Activated CD8-positive, alpha-beta memory T cell treated with anti-CD3 and anti-CD28 coated beads, Interleukin-2, amount 50 U/mL, for 1 hour (primary cell): ENCODE results near the gene OTUD7B.

Source experiments
- DNase-seq: peaks from one replicate; pipeline ENCODE4 v3.0.0-alpha.2; 2020; ENCODE audit errors: extremely low read depth

The OTUD7B gene

DNA sequence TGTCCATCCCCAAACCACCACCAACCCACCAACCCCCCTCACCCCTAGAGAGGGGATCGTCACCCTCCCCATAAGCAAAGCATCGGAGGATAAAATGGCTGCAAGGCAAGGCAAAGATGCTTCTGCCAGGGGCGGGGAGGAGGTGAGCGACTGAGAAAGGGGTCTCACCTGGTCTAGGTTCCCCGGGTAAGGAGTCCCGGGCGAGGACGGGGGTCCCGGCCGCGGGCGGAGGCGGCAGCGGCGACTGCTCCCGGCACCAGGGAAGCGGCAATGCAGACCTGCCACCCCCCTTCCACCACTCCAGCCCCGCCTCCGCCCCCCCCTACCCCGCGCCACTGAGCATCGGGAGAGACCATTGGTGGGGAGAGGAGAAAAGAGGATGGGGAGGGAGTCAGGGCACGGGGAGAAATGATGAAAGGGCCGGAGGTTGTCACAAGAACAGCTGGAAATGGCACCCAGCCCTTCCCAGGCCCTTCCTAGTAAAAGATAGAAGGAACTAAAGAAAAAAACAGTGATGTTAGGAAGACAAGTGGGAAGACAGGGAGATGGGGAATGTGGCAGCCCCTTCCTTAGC, 92.9 kb downstream of the OTUD7B start, which contains the start of gene SV2A:
Gene SV2A (minus strand): TSS at position 274 of the 574 bp plus-strand sequence. CDS start 4,004 bp downstream, outside the sequence.
- DNase-seq = no peak

DNA sequence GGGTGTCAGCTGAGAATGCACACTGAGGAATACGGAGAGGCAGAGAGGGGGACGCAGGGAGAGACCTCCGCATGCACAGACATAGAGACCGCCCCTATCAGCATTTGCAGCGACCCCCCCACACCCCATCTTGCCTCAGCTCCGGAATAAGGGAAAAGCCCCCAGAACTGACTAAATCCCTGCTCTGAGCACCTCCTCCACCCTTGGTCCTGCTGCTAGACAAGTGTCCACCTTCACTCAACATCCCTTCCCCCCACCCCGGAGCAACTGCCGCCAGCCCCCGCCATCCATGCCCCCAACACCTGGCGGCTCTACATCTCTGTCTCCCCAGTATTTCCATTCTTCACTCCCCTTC, 93.7 kb downstream of the OTUD7B start:
- no peak for DNase-seq

DNA sequence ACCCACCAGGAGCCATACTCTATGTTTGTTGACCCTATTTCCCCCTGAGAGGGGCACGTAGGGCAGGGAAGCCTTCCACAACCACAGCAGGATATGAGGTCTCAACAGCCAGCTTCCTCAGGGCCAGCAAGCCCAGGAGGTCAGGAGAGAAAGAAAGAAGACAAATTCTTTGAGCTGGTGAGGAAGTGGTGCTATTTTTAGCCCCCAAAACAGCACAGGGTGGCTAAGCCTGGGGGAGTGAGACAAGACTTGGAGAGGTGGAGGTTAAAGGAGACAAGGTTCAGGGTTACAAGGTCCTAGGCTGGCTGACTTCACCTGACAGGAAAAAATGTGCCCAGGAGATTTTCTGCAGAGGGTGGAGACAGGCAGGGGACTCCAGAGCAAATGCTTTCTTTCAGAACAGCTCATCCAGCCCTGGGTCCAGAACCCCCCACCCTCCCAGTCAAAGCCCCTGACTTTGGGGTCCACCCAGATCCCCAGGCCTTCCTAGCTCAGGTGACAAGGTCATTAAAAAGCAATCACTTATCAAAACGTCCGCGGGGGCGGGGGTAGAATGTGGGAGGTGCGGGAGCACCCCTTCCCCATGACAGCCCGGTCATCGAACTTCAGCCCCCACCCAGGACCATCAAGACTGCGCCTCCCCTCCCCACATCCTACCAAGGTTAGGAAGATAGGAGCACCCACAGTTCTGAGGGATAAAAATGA, 94.2 kb downstream of the OTUD7B start:
- DNase-seq = no peak

DNA sequence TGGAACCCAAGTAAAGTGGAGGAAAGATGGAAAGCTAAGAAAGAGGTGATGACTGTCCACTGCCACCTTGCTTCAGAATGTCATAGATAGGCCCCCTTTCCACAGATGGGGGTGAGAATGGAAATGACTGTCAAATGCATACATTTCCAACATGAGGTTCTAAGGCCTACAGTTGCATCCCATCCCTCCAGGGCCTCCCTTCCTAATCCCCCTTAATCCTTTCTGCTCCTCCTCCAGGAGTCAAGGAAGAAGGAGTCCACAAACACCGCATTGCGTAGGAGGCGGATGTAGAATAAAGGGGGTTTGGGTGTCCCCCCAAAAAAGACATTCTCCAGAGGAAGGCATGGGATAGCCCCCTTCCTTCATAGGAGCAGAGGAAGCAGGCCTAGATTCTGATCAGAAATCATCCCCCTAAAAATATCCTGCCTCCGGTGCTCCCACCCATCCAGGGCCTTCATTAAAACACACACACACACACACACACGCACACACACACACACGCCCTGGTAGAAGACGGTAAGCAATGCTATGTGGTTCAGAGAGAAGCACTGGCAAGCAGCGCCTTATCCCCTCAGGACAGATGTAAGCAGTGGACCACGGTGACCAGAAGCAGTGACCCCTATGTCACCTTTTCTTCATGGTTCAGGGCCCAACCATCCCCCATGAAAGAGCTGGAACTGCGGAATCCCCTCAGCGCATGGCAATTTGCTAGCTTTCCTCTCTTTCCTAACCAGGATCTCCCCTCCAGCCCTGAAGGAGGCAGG, 94.9 kb downstream of the OTUD7B start:
- no peak for DNase-seq

DNA sequence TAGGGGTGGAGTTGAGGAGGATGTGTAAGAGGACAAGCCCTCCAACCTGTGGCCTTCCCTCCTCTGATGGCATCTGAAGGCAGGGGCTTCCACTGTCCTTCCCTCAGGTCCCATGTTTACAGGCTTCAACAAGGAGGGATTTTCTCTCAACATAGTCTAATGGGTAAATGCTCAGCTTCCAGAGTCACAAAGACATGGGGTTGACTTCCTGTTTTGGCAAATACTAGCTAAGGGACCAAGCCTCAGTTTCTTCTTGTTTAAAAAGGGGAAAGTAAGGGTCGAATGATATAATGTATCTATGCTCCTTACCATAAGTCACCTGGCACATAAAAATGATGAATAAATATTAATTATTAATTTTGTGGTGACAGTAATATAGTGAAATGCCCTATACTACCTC, 96.0 kb downstream of the OTUD7B start:
- DNase-seq = no peak

DNA sequence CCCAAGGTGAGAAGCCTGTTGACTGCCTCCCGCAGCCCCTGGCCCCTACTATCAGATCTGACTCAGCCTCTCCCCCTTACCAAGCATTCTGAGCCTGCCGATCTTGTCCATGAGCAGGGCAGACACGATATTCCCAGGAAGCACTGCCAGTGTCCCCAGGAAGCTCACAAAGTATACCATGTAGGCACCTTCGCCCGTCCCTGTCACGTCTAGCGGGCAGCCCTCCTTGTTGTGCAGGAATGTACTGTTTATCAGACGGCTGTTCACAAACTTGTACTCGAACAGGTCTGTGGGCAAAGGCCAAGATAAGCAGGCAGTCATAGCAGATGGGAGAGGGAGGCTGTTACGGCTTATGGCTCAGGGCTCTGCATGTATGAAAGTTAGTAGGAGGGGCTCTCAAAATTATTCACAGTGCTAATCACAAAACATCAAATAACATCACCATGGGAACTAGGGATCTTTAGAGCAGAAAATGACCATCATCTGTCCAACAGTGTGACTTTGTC, 103.9 kb downstream of the OTUD7B start:
- DNase-seq = no peak

DNA sequence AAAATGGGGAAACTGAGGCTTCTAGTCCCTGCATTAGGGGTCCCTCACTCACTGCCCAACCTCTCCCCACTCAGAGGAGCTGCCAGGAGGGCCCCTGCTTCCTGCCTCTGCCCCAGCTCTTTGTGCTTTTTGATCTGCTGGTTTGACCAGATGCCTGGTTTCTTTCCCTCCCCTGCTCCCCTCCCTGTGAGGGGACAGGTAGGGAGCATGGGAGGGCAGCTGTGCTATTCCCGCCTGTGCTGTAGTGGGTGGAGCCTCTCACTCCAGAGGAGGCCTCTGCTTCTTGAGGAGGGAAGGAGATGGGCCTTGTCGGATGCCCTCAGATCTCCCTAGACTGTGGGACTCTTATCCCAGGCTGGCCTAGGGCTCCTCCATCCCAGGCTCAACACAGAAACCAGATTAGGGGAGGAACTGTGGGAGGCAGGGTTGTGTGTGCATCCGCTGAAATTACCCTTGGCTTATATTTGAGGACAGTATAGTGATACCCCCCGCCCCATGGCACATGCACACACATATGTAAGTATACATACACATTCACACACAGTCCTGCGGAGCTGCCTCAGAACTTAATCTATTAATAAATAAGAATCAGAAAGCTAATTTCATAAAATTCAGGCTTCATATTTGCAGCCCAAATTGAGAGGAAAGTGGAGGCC, 106.6 kb downstream of the OTUD7B start:
- DNase-seq = no peak

DNA sequence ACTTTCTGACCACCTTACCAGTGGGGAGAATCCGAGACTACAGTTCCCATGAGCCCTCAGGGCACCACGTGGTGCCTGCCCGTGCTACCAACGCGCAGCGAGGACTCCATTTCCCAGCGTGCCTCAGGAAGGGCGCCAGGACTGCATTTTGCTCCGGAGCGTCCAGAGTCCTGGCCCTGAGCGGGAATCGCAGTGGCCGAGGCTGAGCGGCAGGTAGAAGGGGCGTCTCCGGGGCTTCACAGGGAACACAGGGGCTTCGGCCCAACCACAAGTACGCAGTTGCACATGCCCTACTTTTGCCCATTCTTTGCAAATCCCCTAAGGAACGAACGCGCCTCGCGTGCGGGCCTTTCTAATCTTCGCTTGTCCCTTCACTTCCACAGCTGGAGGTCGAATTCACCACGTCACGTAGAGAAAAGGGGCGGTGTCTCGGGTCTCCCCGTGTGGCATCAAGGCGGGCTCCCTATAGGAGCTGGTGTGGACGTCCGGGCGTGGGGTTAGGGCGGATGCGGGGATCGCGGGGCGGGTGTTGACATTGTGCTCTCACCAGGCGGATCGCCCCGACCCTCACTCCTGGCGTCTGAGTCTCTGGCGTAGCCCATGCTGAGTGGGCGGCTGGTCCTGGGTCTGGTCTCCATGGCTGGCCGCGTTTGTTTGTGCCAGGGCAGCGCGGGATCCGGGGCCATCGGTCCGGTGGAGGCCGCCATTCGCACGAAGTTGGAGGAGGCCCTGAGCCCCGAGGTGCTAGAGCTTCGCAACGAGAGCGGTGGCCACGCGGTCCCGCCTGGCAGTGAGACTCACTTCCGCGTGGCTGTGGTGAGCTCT, 110.9 kb downstream of the OTUD7B start, which contains the start of gene BOLA1:
Gene BOLA1 (plus strand): TSS at position 109 of the 825 bp plus-strand sequence. CDS start 492 bp downstream, at position 601.
- no peak for DNase-seq

DNA sequence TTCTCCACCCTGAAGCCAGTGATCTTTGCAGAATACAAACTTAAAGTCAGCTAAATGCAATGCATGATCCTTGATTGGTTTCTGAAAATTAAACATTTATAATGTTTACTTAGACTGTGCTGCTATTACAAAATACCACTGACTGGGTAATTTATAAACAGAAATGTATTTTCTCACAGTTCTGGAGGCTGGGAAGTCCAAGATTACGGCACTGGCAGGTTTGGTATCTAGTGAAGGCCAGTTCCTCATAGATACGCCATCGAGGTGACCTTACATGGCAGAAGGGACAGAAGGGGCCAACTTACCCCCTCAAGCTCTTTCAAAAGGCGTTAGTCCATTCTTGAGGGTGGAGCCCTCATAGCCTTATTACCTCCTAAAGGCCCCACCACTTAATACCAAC, 114.0 kb downstream of the OTUD7B start:
- DNase-seq = no peak

DNA sequence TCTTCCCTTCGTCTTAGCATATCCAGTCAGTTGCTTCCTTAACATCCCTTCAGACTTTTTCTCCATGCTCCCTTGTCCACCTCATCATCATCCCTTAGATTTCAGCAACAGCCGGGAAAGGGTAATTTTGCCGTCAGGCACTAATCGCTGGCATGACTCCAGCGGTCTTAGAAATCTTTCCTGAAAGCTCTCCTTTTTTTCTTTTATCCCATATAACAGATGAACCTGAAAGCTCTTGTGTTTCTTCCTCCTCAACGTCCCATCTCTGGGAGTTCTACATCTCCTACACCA, 121.6 kb downstream of the OTUD7B start:
- no peak for DNase-seq

DNA sequence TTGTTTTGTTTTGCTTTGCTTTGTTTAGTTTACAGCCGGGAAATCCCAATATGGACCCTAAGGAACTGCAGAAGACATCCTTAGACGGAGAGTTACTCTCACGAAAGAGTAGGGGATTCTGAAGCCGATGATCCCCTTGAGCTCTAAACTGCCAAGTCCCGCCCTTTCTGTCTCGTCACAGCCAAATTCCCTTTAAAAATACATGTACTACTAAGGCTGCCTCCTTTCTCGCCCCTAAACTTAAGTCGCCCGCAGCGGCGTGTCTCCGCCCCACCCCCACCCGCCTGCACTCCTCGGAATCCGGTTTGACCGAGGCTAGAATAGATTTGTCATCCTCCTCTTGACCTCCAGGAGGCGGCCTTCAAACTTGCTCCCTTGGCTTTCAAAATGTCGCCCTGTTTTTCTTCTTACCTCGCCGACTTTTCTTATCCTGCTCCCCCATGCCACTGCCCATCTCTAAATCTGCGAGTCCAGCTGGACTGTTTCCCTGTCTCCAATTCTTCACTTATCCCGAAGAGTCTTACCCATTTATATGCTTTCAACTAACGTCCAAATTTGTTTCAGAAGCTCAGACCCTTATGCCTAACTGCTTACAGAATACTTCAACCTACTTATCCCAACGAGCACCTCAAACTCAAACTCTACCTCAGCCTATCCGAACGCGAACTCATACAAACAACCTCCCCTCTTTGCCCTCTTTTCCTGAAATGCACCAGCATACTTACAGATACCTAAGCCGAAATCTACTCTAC, 122.1 kb downstream of the OTUD7B start:
- DNase-seq = no peak
